GM21723 (cell line): Measurements from ENCODE around the gene IFT88.

Source experiments
- ATAC-seq: cut with Tn5 transposase; IDR thresholded peaks from one replicate; pipeline ENCODE4 v1.9.1; 2021; ENCODE audit warnings: mild to moderate bottlenecking, moderate library complexity; ENCODE audit not compliant: unreplicated experiment

IFT88 gene

DNA sequence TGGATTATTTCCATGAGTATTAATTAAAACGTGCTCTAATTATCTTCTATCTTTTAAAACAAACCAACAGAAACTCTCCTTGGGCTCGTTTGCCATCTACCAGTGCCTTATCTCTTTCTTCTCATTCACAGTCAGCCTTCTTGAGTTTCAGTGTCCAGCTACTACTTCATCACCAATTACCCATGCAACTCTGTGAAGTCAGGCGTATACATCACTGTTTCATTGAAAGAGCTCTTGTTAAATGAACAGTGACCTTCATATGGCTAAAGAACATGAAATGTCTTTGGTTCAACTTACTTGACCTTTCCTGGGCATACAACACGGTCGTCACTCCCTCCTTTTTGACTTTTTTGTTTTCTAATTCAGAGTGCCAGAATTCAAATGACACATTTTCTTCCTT is 5.2 kb upstream of the IFT88 start:
- no peak for ATAC-seq

DNA sequence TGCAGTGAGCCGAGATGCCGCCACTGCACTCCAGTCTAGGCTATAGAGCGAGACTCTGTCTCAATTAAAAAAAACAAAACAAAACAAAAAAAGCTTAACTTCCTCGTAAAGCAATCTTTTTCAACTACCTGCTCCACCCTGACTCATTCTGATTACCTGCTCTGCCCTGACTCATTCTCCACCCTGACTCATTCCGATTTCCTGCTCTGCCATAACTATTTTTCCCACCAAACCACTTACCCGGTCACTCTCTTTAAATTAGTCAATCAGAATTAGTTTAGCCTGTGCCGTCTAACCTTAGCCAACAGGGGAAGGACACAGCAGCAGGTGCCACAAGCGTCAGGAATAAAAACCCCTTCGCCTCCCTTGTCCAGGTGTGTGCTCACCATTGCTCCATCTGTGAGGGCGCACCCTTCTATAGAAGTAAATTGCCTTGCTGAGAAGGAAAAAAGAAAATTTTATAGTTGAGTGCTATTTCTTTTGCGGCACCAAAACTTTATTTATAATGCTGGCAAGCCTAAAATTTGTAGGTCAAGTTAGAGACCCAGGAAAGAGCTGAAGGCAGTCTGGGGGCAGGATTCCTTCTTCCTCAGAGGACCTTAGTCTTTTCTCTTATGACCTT is 1.7 kb upstream of the IFT88 start:
- ATAC-seq = no peak

DNA sequence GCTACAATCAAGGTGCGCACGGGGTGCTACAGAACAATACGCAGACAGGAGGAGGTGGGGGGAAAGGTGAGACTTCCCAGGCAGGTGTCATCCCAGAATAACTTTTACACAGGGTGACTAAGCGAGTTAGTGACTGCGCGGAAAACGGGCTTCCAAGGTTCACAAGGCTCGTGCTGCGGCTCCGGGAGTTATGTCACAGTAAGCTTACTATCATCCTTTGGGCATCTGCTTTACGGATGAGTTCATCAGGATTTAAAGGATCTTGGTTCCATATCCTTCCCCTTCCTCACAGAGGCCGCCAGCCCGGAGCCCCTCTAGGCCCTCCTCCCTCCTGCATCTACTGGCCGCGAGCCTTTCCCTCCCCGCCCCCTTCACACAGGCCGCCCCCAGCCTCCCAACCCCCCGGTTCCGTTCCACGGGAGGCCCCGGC is 474 bp upstream of the IFT88 start:
- ATAC-seq = peak; percentile 34

DNA sequence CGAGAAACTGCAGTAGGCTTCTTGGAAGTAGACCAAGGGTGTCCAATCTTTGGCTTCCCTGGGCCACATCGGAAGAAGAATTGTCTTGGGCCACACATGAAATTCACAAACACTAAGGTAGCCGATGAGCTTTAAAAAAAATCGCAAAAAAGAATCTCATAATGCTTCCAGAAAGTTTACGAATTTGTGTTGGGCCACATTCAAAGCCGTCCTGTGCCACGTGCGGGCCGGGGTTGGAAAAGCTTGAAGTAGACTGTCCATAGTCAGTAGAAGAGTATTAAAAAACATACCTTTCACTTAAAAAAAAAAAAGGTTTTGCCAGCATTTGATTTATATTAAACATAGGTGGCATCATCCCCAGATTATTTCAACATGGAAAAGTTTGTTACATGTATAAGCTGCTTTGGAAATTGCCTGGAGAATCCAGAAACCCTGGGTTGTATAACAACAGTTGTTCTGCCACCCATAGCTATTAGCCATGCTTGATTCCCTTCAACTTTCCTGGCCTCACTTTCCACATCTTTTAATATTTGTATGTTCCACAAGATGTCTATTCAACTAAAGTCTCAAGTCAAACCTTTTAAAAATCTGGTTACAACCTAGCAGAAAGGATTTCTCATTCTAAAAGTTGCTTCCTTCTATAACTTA is 1.0 kb downstream of the IFT88 start:
- no peak for ATAC-seq

DNA sequence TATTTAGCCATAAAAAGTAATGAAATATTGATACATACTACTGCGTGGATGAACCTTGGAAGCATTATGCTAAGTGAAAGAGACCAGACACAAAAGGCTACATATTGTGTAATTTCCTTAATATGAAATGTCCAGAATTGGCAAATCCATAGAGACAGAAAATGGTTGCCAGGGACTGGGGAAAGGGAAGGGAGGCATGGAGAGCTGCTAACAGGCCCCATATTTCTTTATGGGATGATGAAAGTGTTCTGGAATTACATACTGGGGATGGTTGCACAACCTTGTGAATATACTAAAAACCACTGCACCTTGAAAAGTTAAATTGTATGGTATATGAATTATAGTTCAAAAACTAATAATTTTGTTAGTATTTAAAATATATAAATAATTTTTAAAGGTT is 3.6 kb downstream of the IFT88 start:
- ATAC-seq = no peak

DNA sequence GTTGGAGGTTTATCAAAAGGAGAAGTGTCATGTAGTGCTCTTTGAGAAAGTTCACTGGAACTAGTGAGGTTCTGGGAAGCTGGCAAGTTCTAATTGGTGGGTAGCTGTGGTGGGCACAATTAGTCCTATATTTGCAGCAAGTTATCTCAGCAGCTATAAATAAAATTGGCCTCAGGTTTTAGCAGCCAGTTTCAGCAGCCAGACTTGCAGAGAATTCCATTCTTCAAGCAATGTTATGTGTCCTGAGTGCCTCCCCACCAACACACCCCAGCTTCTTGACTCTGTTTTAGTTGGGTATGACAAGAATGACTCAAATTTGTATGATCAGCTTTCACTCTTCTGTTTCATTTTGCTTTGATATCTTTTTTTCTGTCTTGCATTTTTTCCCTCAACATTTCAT is 4.7 kb downstream of the IFT88 start:
- ATAC-seq = no peak

DNA sequence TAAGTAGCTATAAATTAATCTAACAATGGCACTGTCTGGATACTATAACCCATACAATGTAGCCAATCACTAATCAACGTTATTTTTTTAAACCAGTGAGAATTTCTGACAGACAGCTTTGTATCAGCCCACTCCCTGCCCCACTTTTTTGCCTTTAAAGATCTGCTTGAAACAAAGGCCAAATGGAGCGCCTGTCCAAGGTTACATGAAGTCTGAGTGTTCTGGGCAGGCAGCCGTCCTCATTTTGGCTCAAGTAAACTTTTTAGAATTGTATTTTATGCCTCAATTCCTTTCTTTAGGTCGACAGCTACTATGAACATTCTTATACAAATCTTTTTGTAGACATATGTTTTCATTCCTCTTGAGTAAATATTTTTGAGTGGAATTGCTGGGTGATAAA is 6.2 kb downstream of the IFT88 start:
- ATAC-seq = no peak

DNA sequence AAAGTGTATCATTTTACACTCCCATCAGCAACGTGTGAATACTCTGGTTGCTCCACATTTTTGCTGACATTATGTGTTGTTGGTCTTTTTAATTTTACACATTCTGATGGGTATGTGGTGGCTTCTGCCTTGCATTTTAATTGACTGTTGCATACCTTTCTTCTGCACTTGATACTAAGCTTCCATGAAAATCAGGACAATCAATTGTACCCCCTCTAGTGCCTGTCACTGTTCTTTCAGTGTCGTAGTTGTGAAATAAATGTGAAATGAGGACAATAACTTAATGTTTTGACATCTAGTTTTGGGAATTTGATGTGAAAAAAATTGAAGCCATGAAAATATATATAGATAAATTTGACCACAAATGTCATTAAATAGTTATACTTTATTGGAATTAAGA is 6.7 kb downstream of the IFT88 start:
- no peak for ATAC-seq

DNA sequence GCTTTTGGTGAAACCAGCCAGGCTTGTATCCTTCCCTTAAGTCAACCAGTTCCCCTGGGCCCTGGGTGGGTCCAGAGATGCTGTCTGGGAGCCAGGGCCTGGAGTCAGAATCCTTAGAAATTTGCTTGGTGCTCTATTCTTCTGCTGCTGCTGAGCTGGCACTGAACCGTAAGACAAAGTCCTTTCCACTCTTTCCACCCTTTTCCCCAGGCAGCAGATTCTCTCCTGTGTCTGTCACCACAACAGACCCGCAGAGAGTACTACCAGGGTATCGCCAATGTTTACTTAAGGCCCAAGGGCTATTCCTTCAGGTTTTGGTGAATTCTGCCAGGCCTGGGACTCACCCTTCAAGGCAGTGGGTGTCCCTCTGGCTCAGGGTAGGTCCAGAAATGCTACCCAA is 12.2 kb downstream of the IFT88 start:
- no peak for ATAC-seq

DNA sequence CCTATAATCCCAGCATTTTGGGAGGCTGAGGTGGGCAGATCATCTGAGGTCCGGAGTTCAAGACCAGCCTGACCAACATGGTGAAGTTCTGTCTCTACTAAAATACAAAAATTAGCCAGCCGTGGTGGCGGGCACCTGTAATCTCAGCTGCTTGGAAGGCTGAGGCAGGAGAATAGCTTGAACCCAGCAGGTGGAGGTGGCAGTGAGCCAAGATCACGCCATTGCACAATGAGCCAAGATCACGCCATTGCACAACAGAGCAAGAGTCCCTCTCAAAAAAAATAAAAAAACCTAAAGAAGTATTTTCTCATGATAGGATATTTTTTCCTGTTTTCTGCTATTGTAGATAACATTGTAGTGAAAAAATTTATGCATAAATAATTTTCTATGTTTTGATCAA is 13.3 kb downstream of the IFT88 start:
- ATAC-seq = no peak

DNA sequence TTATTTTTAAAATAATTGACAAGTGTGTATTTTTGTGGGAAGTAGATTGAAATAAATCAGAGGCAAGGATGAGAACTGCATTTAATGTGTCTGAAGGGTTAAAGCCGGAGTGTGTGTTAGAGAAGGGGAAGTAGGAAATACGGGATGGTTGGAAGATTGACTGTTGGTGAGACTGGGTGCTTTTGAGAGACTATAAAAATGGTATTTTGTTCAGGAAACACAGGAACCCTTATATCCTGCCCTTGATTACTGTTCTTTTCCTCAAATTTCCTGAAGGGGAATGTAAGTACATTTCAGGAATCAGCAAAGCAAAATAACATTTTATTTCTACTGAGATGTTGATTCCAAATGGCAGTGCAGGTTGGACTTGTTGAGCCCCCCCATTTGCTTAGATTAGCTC is 15.1 kb downstream of the IFT88 start:
- ATAC-seq = no peak

DNA sequence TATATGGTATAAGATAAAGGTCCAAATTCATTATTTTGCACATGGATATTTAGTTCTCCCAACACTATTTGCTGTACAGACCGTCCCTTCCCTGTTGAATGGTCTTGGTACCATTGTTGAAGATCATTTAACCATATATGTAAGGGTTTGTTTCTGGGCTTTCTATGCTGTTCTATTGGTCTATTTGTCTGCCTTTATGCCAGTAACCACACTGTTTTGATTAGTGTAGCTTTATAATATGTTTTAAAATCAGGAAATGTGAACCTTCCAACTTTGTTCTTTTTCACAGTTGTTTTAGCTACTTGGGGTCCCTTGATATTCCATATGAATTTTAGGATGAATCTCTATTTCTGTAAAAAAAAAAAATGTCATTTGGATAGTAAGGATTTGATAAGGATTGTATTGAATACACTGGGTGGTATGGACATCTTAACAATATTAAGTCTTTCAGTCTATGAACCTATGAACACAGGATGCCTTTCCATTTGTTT is 16.9 kb downstream of the IFT88 start:
- ATAC-seq = no peak

DNA sequence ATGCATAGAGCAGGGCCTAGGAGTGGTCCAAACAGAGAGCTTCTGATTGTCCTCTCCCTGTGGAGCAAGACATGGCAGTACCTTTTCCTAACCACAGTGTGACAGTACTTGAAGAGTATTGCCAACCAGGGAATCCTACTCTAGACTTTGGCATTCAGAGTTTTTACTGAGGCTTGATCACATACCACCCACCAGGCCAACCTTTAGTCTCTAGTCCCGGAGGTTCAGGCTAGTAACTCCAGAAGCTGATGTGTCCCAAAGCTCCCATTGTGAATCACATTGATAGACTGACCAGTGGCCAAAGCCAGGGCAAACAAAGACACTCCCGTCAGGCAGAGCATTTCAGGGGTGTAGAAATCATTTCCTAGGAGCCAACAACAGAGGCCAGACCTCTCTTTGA is 18.4 kb downstream of the IFT88 start:
- no peak for ATAC-seq

DNA sequence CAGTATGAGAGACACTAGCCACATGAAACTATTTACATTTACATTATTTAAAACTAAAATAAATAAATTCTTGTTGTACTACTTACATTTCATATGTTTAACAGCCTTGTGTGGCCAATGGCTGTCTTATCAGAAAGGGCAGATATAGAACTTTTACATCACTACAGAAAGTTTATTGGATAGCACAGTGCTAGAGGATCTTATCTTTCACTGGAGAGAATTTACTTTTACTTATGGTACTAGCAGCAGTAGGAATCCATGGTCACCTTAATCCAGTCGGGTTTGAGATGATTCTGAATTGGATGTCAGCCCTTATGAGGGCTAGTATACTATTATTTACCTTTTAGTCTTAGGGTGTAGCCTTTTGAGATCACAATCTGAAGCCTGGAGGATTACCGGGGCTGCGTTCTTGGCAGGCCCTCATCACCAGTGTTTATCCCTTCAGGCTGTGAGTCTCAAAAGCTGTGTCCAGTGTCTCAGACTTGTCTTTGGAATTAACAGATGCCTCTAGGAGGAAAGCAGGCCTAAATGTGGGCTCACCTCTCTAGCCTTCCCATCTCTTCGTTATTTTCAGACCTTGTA is 21.7 kb downstream of the IFT88 start:
- ATAC-seq = no peak

DNA sequence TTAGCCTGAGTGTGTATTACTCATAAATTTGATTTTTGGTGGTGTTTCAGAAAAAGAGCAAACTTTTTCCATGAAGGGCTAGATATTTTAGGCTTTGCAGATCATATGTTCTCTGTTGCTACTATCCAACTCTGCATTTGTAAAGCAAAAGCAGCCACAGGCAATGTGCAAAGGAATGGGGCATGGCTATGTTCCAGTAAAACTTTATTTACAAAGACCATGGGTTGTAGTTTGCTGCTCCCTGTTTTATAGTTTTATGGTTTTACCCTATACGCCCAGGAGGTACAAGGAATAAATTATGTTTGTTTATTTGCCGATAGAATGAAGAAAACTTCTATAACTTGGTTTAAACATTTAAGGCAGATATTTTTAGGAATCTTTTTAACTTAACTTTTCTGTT is 23.6 kb downstream of the IFT88 start:
- no peak for ATAC-seq

DNA sequence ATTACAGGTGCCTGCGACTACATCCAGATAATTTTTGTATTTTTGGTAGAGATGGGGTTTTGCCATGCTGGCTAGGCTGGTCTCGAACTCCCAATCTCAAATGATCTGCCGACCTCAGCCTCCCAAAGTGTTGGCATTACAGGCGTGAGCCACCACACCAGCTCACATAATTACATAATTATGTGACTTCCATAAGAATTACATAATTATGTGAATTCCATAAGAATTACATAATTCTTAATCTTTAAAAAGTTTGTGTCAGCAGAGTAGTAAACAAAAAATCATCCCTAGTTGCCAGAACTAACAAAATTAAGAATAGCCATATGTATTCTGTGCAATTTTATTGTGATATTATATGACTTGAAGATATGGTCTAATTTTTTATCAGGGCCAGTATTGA is 25.6 kb downstream of the IFT88 start:
- ATAC-seq = no peak

DNA sequence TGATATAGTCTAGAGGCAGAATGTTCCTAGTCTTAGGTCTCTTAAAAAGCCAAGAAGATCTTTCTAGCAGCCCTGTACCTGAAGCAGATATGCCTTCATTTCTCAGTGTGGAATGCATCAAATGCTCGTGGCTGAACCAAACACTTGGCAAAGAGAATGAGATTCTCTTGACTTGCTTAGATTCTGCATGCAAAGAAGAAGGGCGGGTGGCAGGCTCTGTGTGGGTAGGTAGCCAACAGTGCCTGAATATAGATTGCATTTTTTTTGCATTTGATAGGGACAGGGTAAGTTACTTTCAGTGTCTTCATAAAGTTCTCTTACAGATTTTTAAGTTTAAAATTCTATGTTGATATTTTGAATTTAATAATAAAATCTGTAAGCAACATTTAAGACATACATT is 27.3 kb downstream of the IFT88 start:
- ATAC-seq = no peak

DNA sequence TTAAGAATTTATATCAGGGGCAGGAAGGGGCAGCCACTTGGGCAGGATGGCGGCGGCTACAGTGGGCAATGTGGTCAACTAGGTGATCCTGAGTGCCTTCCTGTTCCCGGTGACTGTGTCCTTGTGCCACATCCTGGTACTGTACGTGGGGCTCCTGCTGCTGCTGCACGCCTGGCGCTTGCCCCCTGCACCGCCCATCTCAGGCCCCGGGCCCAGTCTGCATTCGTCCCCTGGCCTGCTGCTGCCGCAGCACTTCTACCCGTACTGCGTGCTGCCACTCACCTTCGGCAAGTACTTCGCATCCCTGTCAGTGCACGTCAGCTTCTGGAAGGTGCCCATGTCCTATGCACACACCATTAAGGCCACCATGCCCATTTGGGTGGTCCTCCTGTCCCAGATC is 40.1 kb downstream of the IFT88 start:
- no peak for ATAC-seq

DNA sequence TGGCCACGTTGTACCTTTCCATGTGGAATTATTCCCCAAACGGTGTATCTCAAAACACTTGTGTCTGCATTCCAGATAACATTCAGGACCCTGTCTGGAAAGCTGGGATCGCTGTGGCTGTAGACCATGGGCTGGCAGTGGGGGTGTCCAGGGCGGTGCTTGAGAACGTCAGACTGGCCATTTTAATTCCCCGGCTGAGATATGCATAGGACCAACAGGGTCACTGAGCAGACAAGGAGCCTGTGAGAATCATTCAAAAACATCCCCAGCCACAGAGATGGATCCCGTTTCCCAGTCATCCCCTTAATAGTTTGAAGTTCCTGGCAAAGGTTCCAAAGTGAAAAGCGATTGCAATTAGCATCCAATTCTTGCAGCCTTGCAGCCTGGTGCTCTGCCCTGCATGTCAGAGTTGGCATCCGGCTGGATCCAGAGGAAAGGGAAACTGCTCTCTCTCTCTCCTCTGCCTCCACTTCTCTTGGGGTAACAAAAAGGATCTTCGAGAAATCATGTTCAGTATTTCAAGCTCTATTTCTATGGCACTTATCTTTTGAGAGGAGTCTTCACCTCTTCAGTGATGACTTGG is 41.6 kb downstream of the IFT88 start:
- no peak for ATAC-seq

DNA sequence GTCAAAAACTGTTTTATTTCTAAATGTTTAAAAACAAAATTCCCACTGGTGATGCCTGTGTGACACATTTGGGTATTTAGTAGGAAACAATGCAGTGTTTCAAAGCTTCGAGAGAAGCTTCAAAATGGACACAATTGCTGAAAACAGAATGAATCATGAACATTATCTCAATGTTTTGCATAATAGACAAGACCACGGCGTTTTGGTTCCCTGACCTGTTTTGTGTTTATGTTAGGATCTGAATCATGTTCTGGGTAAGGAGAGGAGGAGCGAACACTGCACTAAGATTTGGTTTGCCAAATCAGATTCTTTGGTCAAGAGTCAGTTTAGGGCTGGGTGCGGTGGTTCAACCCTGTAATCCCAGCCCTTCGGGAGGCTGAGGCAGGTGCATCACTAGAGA is 42.2 kb downstream of the IFT88 start:
- no peak for ATAC-seq

DNA sequence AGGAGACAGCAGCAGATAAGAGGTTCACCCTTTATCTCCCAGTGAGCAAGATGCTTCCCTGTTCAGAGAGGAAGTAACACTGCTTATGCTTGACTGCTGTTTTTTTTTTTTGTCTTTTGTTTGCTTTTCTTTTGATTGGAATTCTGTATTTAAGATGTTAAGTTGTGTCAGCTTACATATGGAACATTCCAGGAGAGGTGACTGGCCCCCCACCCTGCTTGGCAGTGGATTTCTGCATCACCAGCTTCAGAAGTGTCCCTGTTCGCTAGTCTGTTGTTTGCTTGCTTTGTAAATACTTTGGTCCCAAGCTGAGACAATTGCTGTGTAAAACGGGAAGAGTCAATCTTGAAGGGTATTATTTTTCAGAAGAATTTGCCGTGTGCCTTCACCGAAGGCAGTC is 43.0 kb downstream of the IFT88 start:
- ATAC-seq = no peak
